Measurements from ENCODE around the gene HDGFL1. TPM values are rescaled to one million over a fixed set of nuclear protein-coding genes. Genes with fewer than 3 reads are reported as not detected.

HDGFL1 gene
- under 1 TPM in 1 of 4 donors, not detected in 3; 0.30 TPM for total RNA-seq

GRCh38 chr6:22569281-22570184, at the start of gene HDGFL1:
TSS of gene HDGFL1 (plus strand) at chr6:22569566. CDS start at chr6:22569576, 10 bp downstream.
- no peak for TF ChIP-seq EP300 (IDR thresholded peaks at IDR 0.05)
- Histone ChIP-seq H3K4me3 (no peak within 1 kb of the TSS), H3K27me3 (no peaks in the 10 kb centered on the region), H3K4me1 (no peaks in the 10 kb centered on the region), H3K36me3 (no peaks in the 10 kb centered on the region), H3K27ac (no peak within 1 kb of the TSS), H3K9me3 (no peaks in the 10 kb centered on the region)
- no peak for DNase-seq (ENCODE audit: low spot score in 2 of 2)
- 95 to 97% methylated on average over 89 of the region's 89 CpGs for WGBS, 2 donors

- 92 to 95% methylated on average over 4 of the region's 4 CpGs for WGBS, 2 donors
- no peaks in the 10 kb centered on the region for H3K4me1 ChIP-seq
Measured at GRCh38 chr6:22521035-22521434, 48.3 kb upstream of the HDGFL1 start.

GRCh38 chr6:22526736-22527135, 42.6 kb upstream of the HDGFL1 start:
- Histone ChIP-seq H3K4me3 (no peak overlapping the region), H3K27me3 (no peaks in the 10 kb centered on the region), H3K9me3 (no peaks in the 10 kb centered on the region), H3K36me3 (no peaks in the 10 kb centered on the region), H3K4me1 (no peaks in the 10 kb centered on the region), H3K27ac (no peak overlapping the region)
- DNase-seq (ENCODE audit: low spot score in 2 of 2): no peak
- TF ChIP-seq CTCF (IDR thresholded peaks at IDR 0.05) (no peak), POLR2A (IDR thresholded peaks at IDR 0.05) (no peak), EP300 (IDR thresholded peaks at IDR 0.05) (no peak)

More at GRCh38 chr6:22521035-22521434, 48.3 kb upstream of the HDGFL1 start:
- no peak for DNase-seq (ENCODE audit: low spot score in 2 of 2)
- H3K9me3 ChIP-seq: no peaks in the 10 kb centered on the region
- H3K4me3 ChIP-seq: no peak overlapping the region
- no peak overlapping the region for H3K27ac ChIP-seq
- no peaks in the 10 kb centered on the region for H3K27me3 ChIP-seq
- no peaks in the 10 kb centered on the region for H3K36me3 ChIP-seq
- no peak for TF ChIP-seq EP300 (IDR thresholded peaks at IDR 0.05)
- no peak for TF ChIP-seq POLR2A (IDR thresholded peaks at IDR 0.05)
- no peak for TF ChIP-seq CTCF (IDR thresholded peaks at IDR 0.05)

GRCh38 chr6:22529866-22530265, 39.5 kb upstream of the HDGFL1 start:
- no peak overlapping the region for H3K4me3 ChIP-seq
- H3K9me3 ChIP-seq: no peaks in the 10 kb centered on the region
- 100% methylated on average over 1 of the region's 1 CpG for WGBS, 2 donors

GRCh38 chr6:22530506-22530905, 38.9 kb upstream of the HDGFL1 start:
- TF ChIP-seq EP300 (IDR thresholded peaks at IDR 0.05) (no peak), CTCF (IDR thresholded peaks at IDR 0.05) (no peak), POLR2A (IDR thresholded peaks at IDR 0.05) (no peak)
- H3K27ac ChIP-seq: no peak overlapping the region
- H3K9me3 ChIP-seq: no peaks in the 10 kb centered on the region
- no peak overlapping the region for H3K4me3 ChIP-seq
- H3K36me3 ChIP-seq: no peaks in the 10 kb centered on the region
- 89 to 96% methylated on average over 1 of the region's 1 CpG for WGBS, 2 donors
- no peaks in the 10 kb centered on the region for H3K27me3 ChIP-seq
- H3K4me1 ChIP-seq: no peaks in the 10 kb centered on the region
- no peak for DNase-seq (ENCODE audit: low spot score in 2 of 2)

More at GRCh38 chr6:22529866-22530265, 39.5 kb upstream of the HDGFL1 start:
- H3K4me1 ChIP-seq: no peaks in the 10 kb centered on the region
- no peaks in the 10 kb centered on the region for H3K36me3 ChIP-seq
- no peak for DNase-seq (ENCODE audit: low spot score in 2 of 2)
- TF ChIP-seq EP300 (IDR thresholded peaks at IDR 0.05) (no peak), CTCF (IDR thresholded peaks at IDR 0.05) (no peak), POLR2A (IDR thresholded peaks at IDR 0.05) (no peak)
- H3K27me3 ChIP-seq: no peaks in the 10 kb centered on the region
- no peak overlapping the region for H3K27ac ChIP-seq

All from tibial nerve (tissue), 4 donors.